HG02885 (cell line): Measurements from ENCODE around the gene GDAP1L1.
A peak's percentile ranks its signal among the peaks of the same experiment; 100 is the strongest.
"Not testable (repeated sequence)": the region's sequence is repeated elsewhere in the genome, so short reads cannot be mapped to it uniquely, and the experiment has no call there.

Experiments
- ATAC-seq: cut with Tn5 transposase; IDR thresholded peaks from one replicate; pipeline ENCODE4 v1.9.1; 2021; ENCODE audit warnings: mild to moderate bottlenecking; ENCODE audit not compliant: unreplicated experiment, poor library complexity

GDAP1L1 gene

DNA sequence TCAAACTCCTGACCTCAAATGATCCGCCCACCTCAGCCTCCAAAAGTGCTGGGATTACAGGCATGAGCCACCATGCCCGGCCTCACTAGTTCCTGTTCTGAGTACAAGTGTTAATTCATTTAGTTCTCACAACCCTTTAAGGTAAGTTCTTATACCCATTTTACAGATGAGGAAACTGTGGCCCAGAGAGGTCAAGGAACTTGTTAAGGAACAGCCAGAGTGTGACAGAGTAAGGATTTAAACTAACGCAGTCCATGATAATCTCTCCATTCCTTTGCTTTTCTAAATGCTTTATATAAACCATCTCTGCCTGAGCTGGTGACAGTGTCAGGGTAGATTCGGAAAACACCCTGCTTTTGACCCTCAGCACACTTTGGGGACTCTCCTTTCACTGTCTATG is 50.6 kb downstream of the GDAP1L1 start:
- ATAC-seq: no peak

DNA sequence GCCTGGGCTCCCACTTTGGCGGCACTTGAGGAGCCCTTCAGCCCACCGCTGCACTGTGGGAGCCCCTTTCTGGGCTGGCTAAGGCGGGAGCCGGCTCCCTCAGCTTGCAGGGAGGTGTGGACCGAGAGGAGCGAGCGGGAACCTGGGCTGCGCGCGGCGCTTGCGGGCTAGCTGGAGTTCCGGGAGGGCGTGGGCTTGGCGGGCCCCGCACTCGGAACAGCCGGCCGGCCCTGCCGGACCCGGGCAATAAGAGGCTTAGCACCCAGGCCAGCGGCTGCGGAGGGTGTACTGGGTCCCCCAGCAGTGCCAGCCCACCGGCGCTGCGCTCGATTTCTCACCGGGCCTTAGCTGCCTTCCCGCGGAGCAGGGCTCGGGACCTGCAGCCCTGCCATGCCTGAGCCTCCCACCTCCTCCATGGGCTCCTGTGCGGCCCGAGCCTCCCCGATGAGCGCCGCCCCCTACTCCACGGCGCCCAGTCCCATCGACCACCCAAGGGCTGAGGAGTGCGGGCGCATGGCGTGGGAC is 52.0 kb downstream of the GDAP1L1 start:
- not testable (repeated sequence) for ATAC-seq

DNA sequence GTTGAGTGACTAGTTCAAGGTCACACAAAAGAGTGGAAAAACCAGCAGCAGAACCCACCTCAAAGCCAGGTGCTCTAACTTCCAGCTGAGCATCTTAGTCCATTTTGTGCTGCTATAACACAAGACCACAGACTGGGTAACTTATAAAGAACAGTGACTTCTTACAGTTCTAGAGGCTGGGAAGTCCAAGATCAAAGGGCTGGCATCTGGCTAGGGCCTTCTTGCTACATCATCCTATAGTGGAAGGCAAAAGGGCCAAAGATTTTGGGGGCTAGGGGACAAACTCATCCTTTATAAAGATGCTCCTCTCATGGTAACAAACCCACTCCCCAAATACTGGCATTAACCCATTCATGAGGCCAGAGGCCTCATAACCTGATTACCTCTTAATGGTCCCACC is 54.2 kb downstream of the GDAP1L1 start:
- no peak for ATAC-seq

DNA sequence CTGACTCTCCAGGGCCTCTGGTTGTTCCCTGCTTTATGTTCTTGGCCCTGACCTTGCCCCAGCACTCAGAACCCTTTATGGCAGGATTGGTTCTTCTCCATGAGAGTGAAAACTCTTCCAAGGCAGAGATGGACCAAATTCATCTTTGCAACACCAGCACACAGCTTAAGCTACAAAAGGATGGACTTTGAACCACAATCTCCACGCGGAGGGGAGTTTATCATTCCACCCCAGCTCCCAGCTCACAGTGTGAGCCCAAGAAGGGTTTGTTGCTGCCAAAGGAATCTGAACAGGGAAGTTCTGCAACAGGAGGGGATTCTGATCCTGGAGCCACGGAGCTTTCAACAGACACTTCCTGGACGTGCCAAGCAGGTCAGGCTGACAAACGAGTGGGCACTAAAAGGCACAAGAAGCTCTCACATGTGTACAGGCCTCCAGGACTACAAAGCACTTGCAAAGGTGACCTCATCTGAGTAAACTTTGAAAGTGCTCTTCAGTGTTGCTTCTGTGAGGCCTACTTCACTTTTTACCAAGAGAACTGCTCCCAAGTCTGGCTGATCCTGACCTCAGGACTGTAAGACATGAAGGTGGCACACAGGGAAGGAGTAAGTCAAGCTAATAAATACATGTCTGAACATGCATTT is 55.0 kb downstream of the GDAP1L1 start:
- ATAC-seq: no peak

- ATAC-seq: no peak
These were observed 55.6 kb downstream of the GDAP1L1 start for GRCh38 chr20:44302736-44303135.

GRCh38 chr20:44304383-44304782 is 57.3 kb downstream of the GDAP1L1 start:
- ATAC-seq: no peak

DNA sequence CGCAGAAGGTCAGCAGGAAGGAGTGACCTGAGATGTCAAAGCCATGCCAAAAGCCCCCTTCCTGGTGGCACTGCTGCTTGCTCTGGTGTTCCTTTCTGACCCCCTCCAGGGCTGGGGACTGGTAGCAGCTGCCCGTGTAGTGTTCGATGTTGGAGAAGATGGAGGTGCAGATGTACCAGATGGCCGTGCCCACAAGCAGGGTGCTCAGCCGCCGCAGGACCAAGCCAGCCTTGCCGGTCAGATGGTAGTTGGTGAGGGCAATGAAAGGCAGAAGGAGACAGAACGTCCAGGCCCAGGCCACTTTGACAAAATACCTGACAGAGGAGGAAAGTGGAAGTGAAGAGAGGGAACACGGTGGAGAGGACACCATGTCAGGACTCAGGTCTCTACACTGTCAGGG is 59.8 kb downstream of the GDAP1L1 start:
- no peak for ATAC-seq

GRCh38 chr20:44309763-44310663 is 62.9 kb downstream of the GDAP1L1 start:
- no peak for ATAC-seq

- ATAC-seq: peak; percentile 95
These were observed 63.8 kb downstream of the GDAP1L1 start, which contains the start of gene FITM2 for GRCh38 chr20:44310664-44311639. Gene FITM2 (minus strand): TSS chr20:44311202. CDS start chr20:44311148, 54 bp downstream.

- no peak for ATAC-seq
These were observed 67.8 kb downstream of the GDAP1L1 start for GRCh38 chr20:44314870-44315269.

GRCh38 chr20:44319839-44320422 is 72.8 kb downstream of the GDAP1L1 start:
- no peak for ATAC-seq

GRCh38 chr20:44324343-44324742 is 77.2 kb downstream of the GDAP1L1 start:
- ATAC-seq: no peak

DNA sequence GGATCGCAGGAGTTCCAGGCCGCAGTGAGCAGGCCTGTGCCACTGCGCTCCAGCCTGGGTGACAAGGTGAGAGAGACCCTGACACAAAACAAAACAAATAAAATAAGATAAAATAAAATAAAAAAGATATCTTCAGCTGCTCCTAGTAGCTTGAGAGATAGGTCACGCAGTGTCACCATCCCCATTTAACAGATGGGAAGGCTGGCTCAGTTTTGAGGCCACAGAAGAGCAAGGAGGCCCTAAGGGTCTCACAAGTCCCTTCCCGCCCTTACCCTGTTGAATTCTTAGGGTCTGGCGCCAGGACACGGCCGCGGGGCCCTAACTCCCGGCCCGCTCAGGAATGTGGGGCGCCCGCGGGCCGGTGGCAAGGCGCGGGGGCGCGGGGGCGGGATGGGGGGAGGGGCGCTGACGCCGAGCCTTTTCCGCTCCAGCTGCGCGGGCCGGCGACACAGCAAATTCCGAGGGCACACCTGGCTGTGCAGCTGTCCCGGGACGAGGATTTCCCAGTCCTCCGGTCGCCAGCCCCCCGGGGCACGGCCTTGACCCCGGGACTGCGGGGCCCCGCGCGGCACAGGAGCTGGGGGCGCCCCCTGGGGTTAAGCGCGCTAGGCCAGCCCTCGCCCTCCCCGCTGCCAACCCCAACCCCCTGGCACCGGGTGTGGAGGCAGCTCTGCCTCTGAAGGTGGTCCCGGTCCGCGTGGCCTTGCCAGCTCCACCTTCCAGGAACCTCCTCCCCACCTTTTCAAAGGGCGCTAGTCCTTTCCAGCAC is 79.5 kb downstream of the GDAP1L1 start:
- no peak for ATAC-seq

GRCh38 chr20:44327748-44328147 is 80.6 kb downstream of the GDAP1L1 start:
- ATAC-seq: not testable (repeated sequence)

GRCh38 chr20:44328428-44328827 is 81.3 kb downstream of the GDAP1L1 start:
- ATAC-seq: no peak
